ENCODE data around the gene AP2A1. TPM values are rescaled to one million over a fixed set of nuclear protein-coding genes. Genes with fewer than 3 reads are reported as not detected.

The AP2A1 gene
- total and polyA plus RNA-seq, 2 donors (not counting 1 experiment from before 2014, with no cell fraction given): 48.4 to 56.9 TPM

GRCh38 chr19:49727217-49728030, 39.4 kb upstream of the AP2A1 start:
- Histone ChIP-seq H3K27ac (ENCODE audit: low read length in 2 of 2) (no peak overlapping the region), H3K4me3 (ENCODE audit: control extremely low read depth in 1 of 5, extremely low read depth in 1 of 5, insufficient read depth in 1 of 5, low read depth in 2 of 5, low read length in 4 of 5) (no peak overlapping the region), H2AFZ (ENCODE audit: insufficient read depth, low read depth, low read length, poor library complexity, severe bottlenecking) (no peak overlapping the region), H4K20me1 (ENCODE audit: control insufficient read depth, insufficient read depth, low read length, poor library complexity, severe bottlenecking) (no peaks in the 10 kb centered on the region), H3K4me2 (replicated peaks; ENCODE audit: low read depth, low read length, poor library complexity, severe bottlenecking) (no peak overlapping the region), H3K9me3 (ENCODE audit: control extremely low read depth in 1 of 3, control insufficient read depth in 2 of 3, insufficient read depth in 1 of 3, low read length in 2 of 3) (no peaks in the 10 kb centered on the region), H3K36me3 (replicated peaks in 1 of 2; ENCODE audit: control extremely low read depth in 1 of 2, control insufficient read depth in 1 of 2, extremely low read depth in 1 of 2, insufficient read depth in 2 of 2, low read length in 1 of 2) (no peaks in the 10 kb centered on the region), H3K79me2 (ENCODE audit: control insufficient read depth, insufficient read depth, low read length) (no peaks in the 10 kb centered on the region), H3K27me3 (replicated peaks in 1 of 4; ENCODE audit: control extremely low read depth in 1 of 4, control insufficient read depth in 3 of 4, insufficient read depth in 4 of 4, low read length in 3 of 4) (no peaks in the 10 kb centered on the region), H3K4me1 (ENCODE audit: control insufficient read depth in 2 of 2, insufficient read depth in 2 of 2, low read length in 2 of 2) (no peaks in the 10 kb centered on the region), H3K9ac (ENCODE audit: low read length) (no peak overlapping the region)
- WGBS (ENCODE audit: insufficient coverage): 96% methylated on average over 21 of the region's 23 CpGs
- ATAC-seq (ENCODE audit: low read depth) (no peak), DNase-seq (no peak)
- H3K27me3 Mint-ChIP-seq: no peaks in the 10 kb centered on the region
- H3K4me3 Mint-ChIP-seq: no peak overlapping the region
- intact Hi-C loops (cut with micrococcal nuclease): no loop called here
- TF ChIP-seq, protein P1, sequence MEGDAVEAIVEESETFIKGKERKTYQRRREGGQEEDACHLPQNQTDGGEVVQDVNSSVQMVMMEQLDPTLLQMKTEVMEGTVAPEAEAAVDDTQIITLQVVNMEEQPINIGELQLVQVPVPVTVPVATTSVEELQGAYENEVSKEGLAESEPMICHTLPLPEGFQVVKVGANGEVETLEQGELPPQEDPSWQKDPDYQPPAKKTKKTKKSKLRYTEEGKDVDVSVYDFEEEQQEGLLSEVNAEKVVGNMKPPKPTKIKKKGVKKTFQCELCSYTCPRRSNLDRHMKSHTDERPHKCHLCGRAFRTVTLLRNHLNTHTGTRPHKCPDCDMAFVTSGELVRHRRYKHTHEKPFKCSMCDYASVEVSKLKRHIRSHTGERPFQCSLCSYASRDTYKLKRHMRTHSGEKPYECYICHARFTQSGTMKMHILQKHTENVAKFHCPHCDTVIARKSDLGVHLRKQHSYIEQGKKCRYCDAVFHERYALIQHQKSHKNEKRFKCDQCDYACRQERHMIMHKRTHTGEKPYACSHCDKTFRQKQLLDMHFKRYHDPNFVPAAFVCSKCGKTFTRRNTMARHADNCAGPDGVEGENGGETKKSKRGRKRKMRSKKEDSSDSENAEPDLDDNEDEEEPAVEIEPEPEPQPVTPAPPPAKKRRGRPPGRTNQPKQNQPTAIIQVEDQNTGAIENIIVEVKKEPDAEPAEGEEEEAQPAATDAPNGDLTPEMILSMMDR (IDR thresholded peaks at IDR 0.05): no peak
- no peak for TF ChIP-seq EZH2 (IDR thresholded peaks at IDR 0.05; ENCODE audit: borderline replicate concordance, insufficient read depth, low read depth, low read length, poor library complexity, severe bottlenecking)
- no peak overlapping the region for H3K27ac Mint-ChIP-seq
- no peaks in the 10 kb centered on the region for H3K9me3 Mint-ChIP-seq (ENCODE audit: insufficient read depth)
- POLR2A ChIA-PET: no interaction called here
- no peaks in the 10 kb centered on the region for H3K4me1 Mint-ChIP-seq
- CTCF ChIA-PET: interaction anchor here (0.7 kb wide), 1 partner anchor 39 kb away, joined by 3 read pairs; no protein-coding TSS in a partner anchor

DNA sequence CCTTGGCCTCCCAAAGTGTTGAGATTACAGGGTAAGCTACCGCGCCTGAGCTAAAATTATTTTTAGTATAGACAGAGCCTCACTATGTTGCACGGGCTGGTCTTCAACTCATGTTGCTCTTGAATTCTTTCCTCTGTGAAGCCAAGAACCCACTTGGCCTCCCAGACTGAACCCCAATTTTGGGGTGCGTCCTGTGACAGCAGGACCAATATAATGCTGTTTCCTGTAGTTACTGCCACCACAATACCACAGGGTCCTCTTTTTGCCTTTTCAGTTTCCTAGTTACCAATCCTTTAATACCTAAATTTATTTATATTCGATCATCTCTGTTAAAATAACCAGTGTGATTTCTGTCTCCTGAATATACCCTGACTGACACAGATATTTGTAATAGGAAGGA, 36.6 kb upstream of the AP2A1 start:
- TF ChIP-seq, protein P1 (IDR thresholded peaks at IDR 0.05): no peak
- Mint-ChIP-seq H3K27ac (no peak overlapping the region), H3K27me3 (peaks cover 3% of the 10 kb centered on the region), H3K9me3 (ENCODE audit: insufficient read depth) (no peaks in the 10 kb centered on the region), H3K4me3 (no peak overlapping the region), H3K4me1 (no peaks in the 10 kb centered on the region)
- H3K79me2 ChIP-seq (ENCODE audit: control insufficient read depth, insufficient read depth, low read length): no peaks in the 10 kb centered on the region
- intact Hi-C loops (cut with micrococcal nuclease): no loop called here
- ChIA-PET POLR2A (no interaction called here), CTCF (interaction anchor here (0.7 to 1.6 kb wide), 2 partner anchors 13 to 37 kb away, joined by 3 to 5 read pairs; partner anchors contain the start of gene AP2A1)
- DNase-seq (no peak), ATAC-seq (ENCODE audit: low read depth) (no peak)
- H2AFZ ChIP-seq (ENCODE audit: insufficient read depth, low read depth, low read length, poor library complexity, severe bottlenecking): no peak overlapping the region
- no peak overlapping the region for H3K4me2 ChIP-seq (replicated peaks; ENCODE audit: low read depth, low read length, poor library complexity, severe bottlenecking)
- no peaks in the 10 kb centered on the region for H3K27me3 ChIP-seq (replicated peaks in 1 of 4; ENCODE audit: control extremely low read depth in 1 of 4, control insufficient read depth in 3 of 4, insufficient read depth in 4 of 4, low read length in 3 of 4)
- H3K27ac ChIP-seq (ENCODE audit: low read length in 2 of 2): no peak overlapping the region
- 22% methylated on average over 3 of the region's 5 CpGs for WGBS (ENCODE audit: insufficient coverage)
- no peaks in the 10 kb centered on the region for H3K36me3 ChIP-seq (replicated peaks in 1 of 2; ENCODE audit: control extremely low read depth in 1 of 2, control insufficient read depth in 1 of 2, extremely low read depth in 1 of 2, insufficient read depth in 2 of 2, low read length in 1 of 2)
- no peak overlapping the region for H3K9ac ChIP-seq (ENCODE audit: low read length)
- no peaks in the 10 kb centered on the region for H3K9me3 ChIP-seq (ENCODE audit: control extremely low read depth in 1 of 3, control insufficient read depth in 2 of 3, insufficient read depth in 1 of 3, low read length in 2 of 3)
- no peaks in the 10 kb centered on the region for H4K20me1 ChIP-seq (ENCODE audit: control insufficient read depth, insufficient read depth, low read length, poor library complexity, severe bottlenecking)
- no peak overlapping the region for H3K4me3 ChIP-seq (ENCODE audit: control extremely low read depth in 1 of 5, extremely low read depth in 1 of 5, insufficient read depth in 1 of 5, low read depth in 2 of 5, low read length in 4 of 5)
- H3K4me1 ChIP-seq (ENCODE audit: control insufficient read depth in 2 of 2, insufficient read depth in 2 of 2, low read length in 2 of 2): no peaks in the 10 kb centered on the region
